NCI-H2029 (cell line): Measurements from ENCODE around the gene HBD.
"Not testable (repeated sequence)": the region's sequence is repeated elsewhere in the genome, so short reads cannot be mapped to it uniquely, and the experiment has no call there.

ENCODE experiments used
- DNase-seq: peaks from one replicate; lab custom pipeline; 2025; lab: John Stamatoyannopoulos, UW

Gene HBD

DNA sequence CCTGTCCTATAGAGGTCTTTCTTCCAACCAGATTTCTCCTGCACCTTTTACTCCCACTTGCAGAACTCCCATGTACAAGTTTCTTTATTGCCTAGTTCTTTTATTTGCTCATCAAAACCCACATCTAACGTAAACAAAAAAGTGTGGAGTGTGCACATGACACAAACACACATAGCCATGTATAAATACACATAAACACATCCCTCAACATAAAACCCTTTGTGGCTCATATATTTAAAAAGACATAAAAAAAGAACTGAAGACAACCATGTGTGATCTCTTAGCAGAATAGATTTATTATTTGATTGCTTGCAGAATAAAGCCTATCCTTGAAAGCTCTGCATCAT is 18.6 kb upstream of the HBD start:
- no peak for DNase-seq

DNA sequence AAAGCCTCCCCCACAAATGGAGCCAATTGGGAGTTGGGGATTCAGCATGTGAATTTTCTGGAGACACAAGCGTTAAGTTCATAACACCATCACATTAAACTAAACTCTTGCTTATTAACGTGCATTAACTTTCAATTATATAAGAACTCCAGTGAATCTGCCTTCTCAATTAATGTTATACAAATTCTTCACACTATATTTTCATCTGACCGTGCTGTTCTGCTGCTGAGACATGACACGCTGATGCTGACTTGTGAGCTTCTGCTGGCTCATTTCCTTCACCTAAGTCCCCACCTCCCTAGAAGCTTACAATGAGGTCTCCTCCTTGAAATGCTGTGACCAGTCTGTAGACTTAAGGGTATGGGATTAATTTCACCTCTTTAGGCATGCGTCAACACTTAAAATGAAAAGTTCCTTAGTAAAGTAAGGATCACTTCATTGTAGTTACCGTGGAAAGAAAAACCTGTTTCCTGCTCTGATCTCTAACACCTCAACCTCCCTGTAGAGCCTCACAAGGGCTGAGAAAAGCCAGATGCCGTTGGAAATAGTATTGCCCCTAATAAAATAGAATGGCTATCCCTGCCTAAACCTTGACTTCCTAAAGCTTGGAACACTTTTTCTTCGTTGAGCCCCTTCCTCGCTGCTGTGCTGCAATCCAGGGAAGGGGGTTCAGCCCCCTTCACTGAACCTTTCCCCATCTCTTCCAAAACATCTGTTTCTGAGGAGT is 18.1 kb upstream of the HBD start:
- DNase-seq: no peak

DNA sequence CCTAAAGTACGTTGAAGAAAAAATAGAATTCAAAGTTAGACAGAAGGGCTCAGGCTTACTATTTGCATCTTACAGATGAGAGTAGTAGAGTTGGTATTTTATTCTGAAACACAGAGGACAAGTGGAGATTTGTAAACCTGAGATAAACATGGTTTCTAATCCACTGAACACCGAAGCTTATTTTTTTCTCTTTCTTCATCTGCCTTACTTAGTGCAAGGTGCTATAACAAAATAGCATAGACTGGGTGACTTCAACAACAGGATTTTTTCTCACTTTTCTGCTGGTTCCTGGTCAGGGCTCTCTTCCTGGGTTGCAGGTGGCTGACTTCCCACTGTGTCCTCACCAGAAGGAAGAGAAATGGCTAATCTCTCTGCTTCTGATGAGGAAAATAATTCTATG is 17.5 kb upstream of the HBD start:
- DNase-seq: no peak

- DNase-seq: no peak
Measured at GRCh38 chr11:5250543-5251204, 16.4 kb upstream of the HBD start.

- DNase-seq: not testable (repeated sequence)
Measured at GRCh38 chr11:5249807-5250396, 15.6 kb upstream of the HBD start, which contains the start of gene HBG1. TSS of gene HBG1 (minus strand) at chr11:5249857. CDS start at chr11:5249804, 53 bp downstream.

DNA sequence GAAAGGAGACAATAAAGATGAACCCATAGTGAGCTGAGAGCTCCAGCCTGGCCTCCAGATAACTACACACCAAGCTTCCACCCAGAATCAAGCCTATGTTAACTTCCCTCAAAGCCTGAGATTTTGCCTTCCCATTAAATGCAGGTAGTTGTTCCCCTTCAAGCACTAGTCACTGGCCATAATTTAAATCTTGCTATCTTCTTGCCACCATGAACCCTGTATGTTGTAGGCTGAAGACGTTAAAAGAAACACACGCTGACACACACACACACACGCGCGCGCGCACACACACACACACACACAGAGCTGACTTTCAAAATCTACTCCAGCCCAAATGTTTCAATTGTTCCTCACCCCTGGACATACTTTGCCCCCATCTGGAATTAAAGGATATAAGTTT is 14.2 kb upstream of the HBD start:
- not testable (repeated sequence) for DNase-seq

GRCh38 chr11:5247472-5248192 is 13.3 kb upstream of the HBD start:
- no peak for DNase-seq

GRCh38 chr11:5246772-5247471 is 12.6 kb upstream of the HBD start:
- DNase-seq: no peak

DNA sequence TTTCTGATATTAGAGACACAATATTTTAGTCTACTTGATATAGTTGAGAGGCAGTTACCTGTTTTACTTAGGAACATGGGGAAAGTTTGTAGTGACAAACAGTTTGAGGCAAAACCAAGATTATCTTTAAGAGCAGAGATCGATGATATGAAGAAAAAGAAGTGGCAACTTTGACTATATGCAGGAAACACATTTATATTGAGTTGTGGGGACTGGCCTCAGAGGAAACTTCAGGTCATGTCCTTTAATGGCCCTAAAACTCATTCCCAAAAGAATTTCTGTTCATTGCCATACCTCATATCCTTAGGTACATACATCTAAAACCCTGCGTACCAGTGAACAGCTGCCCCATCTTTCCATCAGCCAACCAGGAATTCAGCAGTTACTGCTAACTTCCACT is 10.9 kb upstream of the HBD start:
- no peak for DNase-seq

- no peak for DNase-seq
Measured at GRCh38 chr11:5243816-5244180, 9.5 kb upstream of the HBD start.

- no peak for DNase-seq
Measured at GRCh38 chr11:5242933-5243815, 8.9 kb upstream of the HBD start.

DNA sequence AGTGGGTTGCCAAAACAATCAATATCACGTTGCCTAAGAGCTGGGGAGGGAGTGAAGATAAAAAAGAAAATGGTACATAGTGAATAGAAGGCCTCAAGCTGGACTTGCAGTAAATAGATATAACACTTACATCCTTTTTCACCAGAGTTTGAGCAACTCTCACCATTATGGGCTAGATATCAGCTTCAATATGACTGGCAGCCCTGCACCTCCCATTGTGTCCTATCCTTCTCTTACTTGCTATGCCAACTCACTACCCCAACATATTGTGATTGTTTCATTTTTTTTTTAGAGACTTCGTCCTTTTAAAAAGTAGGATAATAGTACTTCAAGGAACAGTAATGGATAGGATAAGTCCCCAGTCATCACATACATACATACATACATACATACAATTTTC is 7.9 kb upstream of the HBD start:
- no peak for DNase-seq

DNA sequence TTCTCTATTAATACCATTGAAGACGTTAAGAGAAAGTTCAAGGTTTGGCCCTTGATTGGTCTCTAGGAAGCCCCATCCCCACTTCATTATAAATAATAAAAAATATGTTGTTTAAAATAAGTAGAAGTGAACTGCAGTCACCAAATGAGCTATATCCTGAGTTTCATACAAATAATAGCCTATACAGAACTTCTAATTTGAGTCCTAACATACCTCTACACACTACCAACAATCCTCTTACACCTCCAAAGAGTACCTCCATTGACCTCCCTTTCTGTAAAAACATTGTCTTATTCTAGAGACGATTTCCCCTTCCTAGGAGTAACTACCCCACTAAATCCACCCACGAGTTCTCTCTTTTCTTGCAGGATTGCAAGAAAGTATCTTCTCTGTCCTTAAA is 7.2 kb upstream of the HBD start:
- DNase-seq: no peak

DNA sequence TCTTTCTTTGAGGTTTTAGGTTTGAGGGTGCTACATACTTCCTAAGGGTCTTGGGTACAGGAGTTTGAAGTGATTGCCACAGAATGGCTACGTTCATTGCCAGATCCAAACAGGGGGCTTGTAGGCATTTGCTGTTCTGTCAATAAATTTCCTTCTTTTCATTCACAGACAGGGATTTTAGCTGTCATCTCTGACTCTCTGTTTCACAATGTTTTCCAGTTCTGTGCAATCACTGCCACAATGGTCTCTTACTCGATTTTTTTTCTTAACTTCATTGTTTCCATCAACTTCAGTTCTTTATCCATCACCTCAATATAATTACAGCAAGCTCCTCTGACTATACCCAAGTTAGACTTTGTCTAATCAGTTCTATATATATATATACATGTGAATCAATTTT is 6.2 kb upstream of the HBD start:
- no peak for DNase-seq

DNA sequence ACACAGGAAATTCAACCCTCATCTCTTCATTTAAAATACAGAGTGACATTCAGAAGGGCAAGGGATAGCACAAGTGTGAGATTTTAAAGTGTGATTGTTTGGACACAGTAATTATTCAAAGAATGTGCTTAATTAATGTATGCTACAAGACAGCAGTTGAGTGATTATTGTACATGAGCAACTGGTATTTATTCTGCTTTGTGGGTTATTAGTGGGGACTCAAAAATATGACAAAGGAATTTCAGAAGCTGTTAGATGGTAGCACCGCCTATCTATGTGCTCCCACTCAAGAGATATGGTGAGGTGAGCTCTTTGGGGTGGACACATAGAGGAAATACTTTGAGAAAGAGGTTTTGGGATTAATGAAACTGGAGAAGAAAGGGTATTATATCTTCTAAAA is 5.8 kb upstream of the HBD start:
- no peak for DNase-seq

DNA sequence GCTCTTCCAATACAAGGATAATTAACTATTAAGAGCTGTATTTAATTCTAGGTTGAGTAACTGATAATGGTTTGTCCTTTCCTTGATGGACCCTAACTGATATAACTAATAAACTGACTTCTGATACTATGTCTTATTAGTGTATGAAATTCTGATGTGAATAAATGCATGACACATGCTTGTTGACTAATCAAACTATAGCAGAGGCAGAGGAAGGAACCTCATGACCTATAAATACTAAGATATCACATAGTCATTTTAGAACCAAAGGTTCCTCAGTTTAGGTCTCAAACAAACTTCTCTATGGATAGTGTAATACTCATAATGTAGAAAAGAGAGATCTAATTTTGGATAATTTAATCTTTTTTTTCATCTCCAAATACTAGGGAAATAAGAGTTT is 4.8 kb upstream of the HBD start:
- DNase-seq: no peak

DNA sequence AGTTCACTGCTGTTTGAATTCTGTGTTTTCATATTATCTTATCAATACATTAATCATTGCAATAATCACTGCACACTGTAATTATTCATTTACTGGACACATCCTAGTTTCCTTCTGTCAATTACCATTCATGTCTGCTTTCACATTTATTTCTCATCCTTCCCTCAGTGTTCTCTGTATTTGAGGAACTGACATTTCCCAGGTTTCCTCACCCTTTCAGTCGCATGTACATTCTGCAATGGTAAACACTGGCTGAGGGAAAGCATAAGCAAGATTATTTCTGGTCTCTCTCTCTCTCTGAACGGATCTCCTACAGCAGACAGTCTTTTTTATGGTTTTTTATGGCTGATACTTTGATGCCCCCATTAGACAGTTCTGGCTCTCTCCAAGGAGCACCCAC is 4.2 kb upstream of the HBD start:
- no peak for DNase-seq

GRCh38 chr11:5237420-5237819 is 3.1 kb upstream of the HBD start:
- DNase-seq: no peak

- DNase-seq: no peak
Measured at GRCh38 chr11:5235364-5236095, 1.2 kb upstream of the HBD start.

- no peak for DNase-seq
Measured at GRCh38 chr11:5233307-5233706, 976 bp downstream of the HBD start.

- DNase-seq: no peak
Measured at GRCh38 chr11:5232821-5233220, 1.5 kb downstream of the HBD start.
